Natural killer cell (primary cell): ENCODE measurements around the gene PPP6R1. TPM values are rescaled to one million over a fixed set of nuclear protein-coding genes. Genes with fewer than 3 reads are reported as not detected.
A peak's percentile ranks its signal among the peaks of the same experiment; 100 is the strongest.

ENCODE experiments used
- ATAC-seq, 3 donors: fragments of 150-1000 bp in 2 of 3; fragments of 200-7000 bp in 1 of 3; cut with Tn5 transposase; 1 replicate in 1 of 3; 2 replicates in 2 of 3; pipeline ENCODE4 v1.10.0; 2021; ENCODE audit warnings: mild to moderate bottlenecking in 2 of 3, moderate library complexity in 2 of 3
- DNase-seq, 2 donors: peaks; one replicate each; pipeline versions ENCODE4 v3.0.0 to v3.0.0-alpha.2; 2013 to 2021; ENCODE audit warnings: mixed read lengths in 1 of 2
- H3K27ac ChIP-seq: one replicate; pipeline ENCODE4 v1.5.1; 2013; ENCODE audit warnings: mild to moderate bottlenecking, low read length
- H3K27me3 ChIP-seq: one replicate; pipeline ENCODE4 v1.6.1; 2013; ENCODE audit warnings: low read length; ENCODE audit not compliant: control insufficient read depth, insufficient read depth
- H3K36me3 ChIP-seq: one replicate; pipeline ENCODE4 v1.6.1; 2013; ENCODE audit warnings: low read length; ENCODE audit not compliant: control insufficient read depth, insufficient read depth
- H3K4me1 ChIP-seq: one replicate; pipeline ENCODE4 v1.6.1; 2013; ENCODE audit warnings: low read length; ENCODE audit not compliant: control insufficient read depth, insufficient read depth
- H3K4me3 ChIP-seq: one replicate; pipeline ENCODE4 v1.5.1; 2013; ENCODE audit warnings: low read length
- H3K9me3 ChIP-seq: one replicate; pipeline ENCODE4 v1.6.1; 2013; ENCODE audit warnings: low read length; ENCODE audit not compliant: control insufficient read depth, insufficient read depth
- H3K27ac Mint-ChIP-seq, 2 donors: one replicate each; pipeline ENCODE4 v1.8.0; 2022; ENCODE audit warnings: mild to moderate bottlenecking in 2 of 2, mixed read lengths in 2 of 2, moderate library complexity in 1 of 2
- H3K27me3 Mint-ChIP-seq, 2 donors: one replicate each; pipeline ENCODE4 v1.8.0; 2022; ENCODE audit warnings: low read depth in 2 of 2, mixed read lengths in 2 of 2
- H3K36me3 Mint-ChIP-seq: one replicate; pipeline ENCODE4 v1.8.0; 2022; ENCODE audit warnings: mixed read lengths
- H3K4me1 Mint-ChIP-seq, 2 donors: one replicate each; pipeline ENCODE4 v1.8.0; 2022; ENCODE audit warnings: mixed read lengths in 2 of 2
- H3K4me3 Mint-ChIP-seq: one replicate; pipeline ENCODE4 v1.8.0; 2022; ENCODE audit warnings: mild to moderate bottlenecking, moderate library complexity, mixed read lengths
- H3K9me3 Mint-ChIP-seq, 2 donors: one replicate each; pipeline ENCODE4 v1.8.0; 2022; ENCODE audit warnings: mixed read lengths in 2 of 2
- WGBS: methylation state at CpG from one replicate; pipeline ENCODE4 v1.1.7; 2013; ENCODE audit warnings: missing lambda C conversion rate; ENCODE audit not compliant: insufficient coverage; 5-methylcytosine and 5-hydroxymethylcytosine counted together
- intact Hi-C: fragments of 100-400 bp; cut with micrococcal nuclease; formaldehyde crosslinking; loops from one replicate; pipeline ENCODE4 v1.14.2; 2022
- total RNA-seq, 4 donors: library from RNA; stranded (reverse); fragments of 120-200 nt in 1 of 4; gene quantifications; one replicate each; pipeline versions ENCODE4 v1.2.3 to v1.2.4, GENCODE V29; 2013 to 2022
- TF ChIP-seq, protein P1 (sequence below): fragments of 200-600 bp; IDR thresholded peaks from one replicate; pipeline ENCODE4 v1.8.0; 2022; ENCODE audit warnings: antibody characterized with exemption

Gene PPP6R1
- total RNA-seq, 3 donors from 2014 or later (not counting 1 experiment from before 2014, with no cell fraction given), result 252 to 275 (median 260) TPM

DNA sequence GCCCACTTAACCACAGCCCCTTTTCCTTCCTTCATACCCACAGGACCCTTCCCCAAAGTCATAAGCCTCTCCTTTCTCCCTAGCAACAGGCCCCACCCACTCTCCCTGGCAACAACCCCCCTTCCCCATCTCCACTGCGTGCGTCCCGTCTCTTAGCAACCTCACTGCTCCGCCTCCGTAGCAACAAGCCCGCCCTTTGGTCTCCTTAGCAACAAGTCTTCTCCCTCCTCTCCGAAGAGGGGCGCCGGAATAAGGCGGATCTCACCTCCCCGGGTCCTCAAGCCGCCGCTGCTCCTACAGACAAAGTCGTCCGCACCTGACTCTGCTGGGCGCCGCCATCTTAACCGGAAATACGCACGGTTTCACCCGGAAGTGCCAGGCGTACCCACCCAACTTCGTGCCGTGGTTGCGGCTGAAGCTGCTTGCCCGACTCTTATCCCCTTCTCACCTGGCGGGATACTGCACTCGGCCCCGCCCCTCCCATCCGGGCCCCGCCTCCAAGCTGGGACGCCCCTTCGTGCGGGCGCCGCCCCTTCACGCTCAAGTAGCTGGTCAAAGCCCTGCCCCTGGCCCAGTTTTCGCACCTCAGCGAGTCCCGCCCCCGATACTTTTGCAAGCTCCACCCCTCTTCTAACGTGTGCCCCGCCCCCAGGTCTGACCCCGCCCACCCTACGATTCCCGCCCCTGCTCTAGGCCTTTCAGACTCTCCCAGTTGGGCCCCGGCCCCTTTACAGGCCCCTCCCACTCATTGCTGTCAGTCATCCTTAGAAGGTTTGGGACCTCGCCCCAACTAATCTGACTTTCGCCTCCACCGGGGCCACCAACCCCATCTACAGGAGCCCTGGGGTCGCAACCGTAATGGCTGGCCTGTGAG lies 21.2 kb upstream of the PPP6R1 start, which contains the start of gene HSPBP1:
Gene HSPBP1, minus strand, starts transcription at position 341 of the 874 bp plus-strand sequence. CDS start 502 bp downstream, outside the sequence.
- peaks cover 4% of the 10 kb centered on the region for H3K36me3 ChIP-seq
- peaks cover 55% of the 10 kb centered on the region for H3K4me1 ChIP-seq
- H3K4me3 ChIP-seq, result peak within 1 kb of the TSS; percentile 89
- DNase-seq (peak; percentile 95 to 98), ATAC-seq (peak; percentile 81 to 88 (median 82))
- peak within 1 kb of the TSS; percentile 98 for H3K27ac Mint-ChIP-seq
- no peaks in the 10 kb centered on the region for H3K36me3 Mint-ChIP-seq
- peaks cover 43 to 48% of the 10 kb centered on the region in 2 donors for H3K4me1 Mint-ChIP-seq
- intact Hi-C loops, result loop anchor here (1.0 kb wide), 1 partner anchor 21 kb away; the partner anchor contains the start of gene PPP6R1
- H3K9me3 ChIP-seq, result no peaks in the 10 kb centered on the region
- peak within 1 kb of the TSS; percentile 100 for H3K4me3 Mint-ChIP-seq
- TF ChIP-seq, protein P1, sequence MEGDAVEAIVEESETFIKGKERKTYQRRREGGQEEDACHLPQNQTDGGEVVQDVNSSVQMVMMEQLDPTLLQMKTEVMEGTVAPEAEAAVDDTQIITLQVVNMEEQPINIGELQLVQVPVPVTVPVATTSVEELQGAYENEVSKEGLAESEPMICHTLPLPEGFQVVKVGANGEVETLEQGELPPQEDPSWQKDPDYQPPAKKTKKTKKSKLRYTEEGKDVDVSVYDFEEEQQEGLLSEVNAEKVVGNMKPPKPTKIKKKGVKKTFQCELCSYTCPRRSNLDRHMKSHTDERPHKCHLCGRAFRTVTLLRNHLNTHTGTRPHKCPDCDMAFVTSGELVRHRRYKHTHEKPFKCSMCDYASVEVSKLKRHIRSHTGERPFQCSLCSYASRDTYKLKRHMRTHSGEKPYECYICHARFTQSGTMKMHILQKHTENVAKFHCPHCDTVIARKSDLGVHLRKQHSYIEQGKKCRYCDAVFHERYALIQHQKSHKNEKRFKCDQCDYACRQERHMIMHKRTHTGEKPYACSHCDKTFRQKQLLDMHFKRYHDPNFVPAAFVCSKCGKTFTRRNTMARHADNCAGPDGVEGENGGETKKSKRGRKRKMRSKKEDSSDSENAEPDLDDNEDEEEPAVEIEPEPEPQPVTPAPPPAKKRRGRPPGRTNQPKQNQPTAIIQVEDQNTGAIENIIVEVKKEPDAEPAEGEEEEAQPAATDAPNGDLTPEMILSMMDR, result no peak
- H3K27ac ChIP-seq, result peak within 1 kb of the TSS; percentile 93
- H3K27me3 Mint-ChIP-seq, result peaks cover 0 to 7% of the 10 kb centered on the region in 2 donors
- H3K27me3 ChIP-seq, result no peaks in the 10 kb centered on the region
- WGBS, result 6% methylated on average over 52 of the region's 52 CpGs
- no peaks in the 10 kb centered on the region for H3K9me3 Mint-ChIP-seq

DNA sequence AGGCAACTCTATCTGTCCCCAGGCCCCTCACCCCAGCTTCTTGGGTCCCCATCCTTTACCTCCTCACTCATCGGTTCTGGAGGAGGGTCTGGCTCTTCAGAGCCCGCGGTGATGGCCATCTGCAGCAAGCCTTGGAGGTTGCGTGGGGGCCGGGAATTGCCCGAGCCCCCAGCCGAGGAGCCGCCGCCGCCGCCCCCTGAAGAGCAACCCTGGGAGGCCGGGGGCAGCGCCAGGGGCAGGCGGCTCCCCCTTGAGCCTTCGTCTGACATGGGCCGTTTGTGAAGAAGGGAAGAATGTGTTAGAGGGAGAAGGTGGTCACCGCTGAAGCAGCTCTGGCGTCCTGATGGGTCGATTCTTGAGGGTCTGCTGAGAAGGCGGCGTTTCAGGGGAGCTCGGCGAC lies 20.5 kb upstream of the PPP6R1 start:
- no peaks in the 10 kb centered on the region for H3K36me3 Mint-ChIP-seq
- no peak for DNase-seq
- H3K9me3 Mint-ChIP-seq, result no peaks in the 10 kb centered on the region
- Histone ChIP-seq H3K4me3 (peak overlapping the region; percentile 89), H3K4me1 (peaks cover 57% of the 10 kb centered on the region), H3K27ac (peak overlapping the region; percentile 93), H3K9me3 (no peaks in the 10 kb centered on the region), H3K27me3 (no peaks in the 10 kb centered on the region), H3K36me3 (peaks cover 7% of the 10 kb centered on the region)
- peak overlapping the region; percentile 98 for H3K27ac Mint-ChIP-seq
- intact Hi-C loops, result no loop called here
- TF ChIP-seq, protein P1, result no peak
- ATAC-seq, result no peak
- H3K4me1 Mint-ChIP-seq, result peaks cover 43 to 48% of the 10 kb centered on the region in 2 donors
- H3K4me3 Mint-ChIP-seq, result peak overlapping the region; percentile 100
- peaks cover 0 to 7% of the 10 kb centered on the region in 2 donors for H3K27me3 Mint-ChIP-seq
- WGBS, result 16% methylated on average over 23 of the region's 23 CpGs

DNA sequence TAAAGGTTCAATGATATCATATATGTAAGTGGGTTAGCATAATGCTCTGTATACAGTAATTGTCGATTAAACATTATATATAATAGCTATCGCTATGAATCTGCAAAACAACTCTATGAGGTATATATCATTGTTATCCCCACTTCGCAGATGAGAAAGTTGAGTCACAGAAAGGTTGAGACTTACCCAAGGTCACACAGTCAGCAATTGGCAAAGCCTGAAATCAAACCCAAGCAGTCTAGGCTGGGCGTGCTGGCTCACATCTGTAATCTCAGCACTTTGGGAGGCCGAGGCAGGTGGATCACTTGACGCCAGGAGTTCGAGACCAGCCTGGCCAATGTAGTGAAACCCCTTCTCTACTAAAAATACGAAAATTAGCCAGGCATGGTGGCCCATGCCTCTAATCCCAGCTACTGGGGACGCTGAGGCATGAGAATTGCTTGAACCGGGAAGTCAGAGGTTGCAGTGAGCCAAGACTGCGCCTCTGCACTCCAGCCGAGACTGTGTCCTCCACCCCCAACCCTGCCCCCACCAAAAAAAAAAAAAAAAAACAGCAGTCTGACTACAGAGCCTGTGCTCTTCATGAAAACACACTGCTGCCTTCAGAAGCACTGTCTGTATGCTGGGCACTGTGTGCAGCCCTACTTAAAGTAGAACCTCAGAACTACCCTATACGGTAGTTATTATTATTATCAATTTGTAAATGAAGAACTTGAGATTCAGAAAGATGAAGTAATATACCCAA lies 19.7 kb upstream of the PPP6R1 start:
- peak overlapping the region; percentile 93 for H3K27ac ChIP-seq
- intact Hi-C loops, result no loop called here
- no peaks in the 10 kb centered on the region for H3K9me3 ChIP-seq
- TF ChIP-seq, protein P1, result no peak
- H3K4me1 ChIP-seq, result peaks cover 56% of the 10 kb centered on the region
- DNase-seq, result no peak
- H3K4me3 ChIP-seq, result no peak overlapping the region
- no peaks in the 10 kb centered on the region for H3K27me3 ChIP-seq
- H3K36me3 ChIP-seq, result peaks cover 10% of the 10 kb centered on the region
- Mint-ChIP-seq H3K27ac (peak overlapping the region; percentile 98), H3K36me3 (no peaks in the 10 kb centered on the region), H3K27me3 (peaks cover 0 to 6% of the 10 kb centered on the region in 2 donors), H3K4me1 (peaks cover 41 to 45% of the 10 kb centered on the region in 2 donors), H3K4me3 (peak overlapping the region; percentile 58), H3K9me3 (no peaks in the 10 kb centered on the region)
- ATAC-seq, result no peak
- 93% methylated on average over 10 of the region's 13 CpGs for WGBS
